Measurements from ENCODE around the gene UBE2G2.

UBE2G2 gene

DNA sequence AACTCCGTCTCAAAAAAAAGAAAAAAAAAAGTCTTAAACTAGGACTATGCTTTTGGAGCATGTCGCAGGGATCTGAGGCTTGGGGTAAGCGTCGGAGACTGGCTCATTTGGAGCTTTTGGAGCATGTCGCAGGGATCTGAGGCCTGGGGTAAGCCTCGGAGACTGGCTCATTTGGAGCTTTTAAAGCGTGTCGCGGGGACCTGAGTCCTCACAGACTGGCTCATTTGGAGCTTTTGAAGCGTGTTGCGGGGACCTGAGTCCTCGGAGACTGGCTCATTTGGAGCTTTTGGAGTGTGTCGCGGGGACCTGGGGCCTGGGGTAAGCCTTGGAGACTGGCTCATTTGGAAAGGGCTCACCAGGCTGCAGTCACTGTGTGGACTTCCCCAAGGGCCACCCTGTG is 76.7 kb downstream of the UBE2G2 start:
- DNase-seq (ENCODE audit: low read depth), result no peak
- TF ChIP-seq, protein P1, sequence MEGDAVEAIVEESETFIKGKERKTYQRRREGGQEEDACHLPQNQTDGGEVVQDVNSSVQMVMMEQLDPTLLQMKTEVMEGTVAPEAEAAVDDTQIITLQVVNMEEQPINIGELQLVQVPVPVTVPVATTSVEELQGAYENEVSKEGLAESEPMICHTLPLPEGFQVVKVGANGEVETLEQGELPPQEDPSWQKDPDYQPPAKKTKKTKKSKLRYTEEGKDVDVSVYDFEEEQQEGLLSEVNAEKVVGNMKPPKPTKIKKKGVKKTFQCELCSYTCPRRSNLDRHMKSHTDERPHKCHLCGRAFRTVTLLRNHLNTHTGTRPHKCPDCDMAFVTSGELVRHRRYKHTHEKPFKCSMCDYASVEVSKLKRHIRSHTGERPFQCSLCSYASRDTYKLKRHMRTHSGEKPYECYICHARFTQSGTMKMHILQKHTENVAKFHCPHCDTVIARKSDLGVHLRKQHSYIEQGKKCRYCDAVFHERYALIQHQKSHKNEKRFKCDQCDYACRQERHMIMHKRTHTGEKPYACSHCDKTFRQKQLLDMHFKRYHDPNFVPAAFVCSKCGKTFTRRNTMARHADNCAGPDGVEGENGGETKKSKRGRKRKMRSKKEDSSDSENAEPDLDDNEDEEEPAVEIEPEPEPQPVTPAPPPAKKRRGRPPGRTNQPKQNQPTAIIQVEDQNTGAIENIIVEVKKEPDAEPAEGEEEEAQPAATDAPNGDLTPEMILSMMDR (IDR thresholded peaks at IDR 0.05; ENCODE audit: control insufficient read depth, insufficient read depth, low read depth, low read length, missing control alignments), result no peak
- H3K4me3 ChIP-seq (ENCODE audit: control insufficient read depth, low read depth, low read length), result no peak overlapping the region

DNA sequence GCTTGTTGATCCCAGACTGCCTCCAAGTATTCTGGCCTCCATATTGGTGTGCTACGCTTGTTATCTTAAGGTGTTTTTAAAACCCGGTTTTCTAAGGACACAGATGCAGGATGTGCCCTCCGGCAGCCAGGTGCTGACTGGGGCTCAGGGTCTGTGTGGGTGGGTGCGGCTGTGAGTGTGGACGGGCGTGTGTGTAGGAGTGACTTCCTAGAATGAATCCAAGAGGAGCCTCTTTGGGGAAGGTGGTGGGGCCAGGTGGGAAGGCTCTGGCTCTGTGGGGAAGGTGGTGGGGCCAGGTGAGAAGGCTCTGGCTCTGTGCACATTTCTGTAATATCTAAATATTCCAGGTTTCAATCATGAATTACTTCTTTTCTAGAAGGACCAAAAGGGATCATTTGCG is 77.4 kb downstream of the UBE2G2 start:
- no peak overlapping the region for H3K4me3 ChIP-seq (ENCODE audit: control insufficient read depth, low read depth, low read length)
- TF ChIP-seq, protein P1 (IDR thresholded peaks at IDR 0.05; ENCODE audit: control insufficient read depth, insufficient read depth, low read depth, low read length, missing control alignments), result no peak
- no peak for DNase-seq (ENCODE audit: low read depth)

DNA sequence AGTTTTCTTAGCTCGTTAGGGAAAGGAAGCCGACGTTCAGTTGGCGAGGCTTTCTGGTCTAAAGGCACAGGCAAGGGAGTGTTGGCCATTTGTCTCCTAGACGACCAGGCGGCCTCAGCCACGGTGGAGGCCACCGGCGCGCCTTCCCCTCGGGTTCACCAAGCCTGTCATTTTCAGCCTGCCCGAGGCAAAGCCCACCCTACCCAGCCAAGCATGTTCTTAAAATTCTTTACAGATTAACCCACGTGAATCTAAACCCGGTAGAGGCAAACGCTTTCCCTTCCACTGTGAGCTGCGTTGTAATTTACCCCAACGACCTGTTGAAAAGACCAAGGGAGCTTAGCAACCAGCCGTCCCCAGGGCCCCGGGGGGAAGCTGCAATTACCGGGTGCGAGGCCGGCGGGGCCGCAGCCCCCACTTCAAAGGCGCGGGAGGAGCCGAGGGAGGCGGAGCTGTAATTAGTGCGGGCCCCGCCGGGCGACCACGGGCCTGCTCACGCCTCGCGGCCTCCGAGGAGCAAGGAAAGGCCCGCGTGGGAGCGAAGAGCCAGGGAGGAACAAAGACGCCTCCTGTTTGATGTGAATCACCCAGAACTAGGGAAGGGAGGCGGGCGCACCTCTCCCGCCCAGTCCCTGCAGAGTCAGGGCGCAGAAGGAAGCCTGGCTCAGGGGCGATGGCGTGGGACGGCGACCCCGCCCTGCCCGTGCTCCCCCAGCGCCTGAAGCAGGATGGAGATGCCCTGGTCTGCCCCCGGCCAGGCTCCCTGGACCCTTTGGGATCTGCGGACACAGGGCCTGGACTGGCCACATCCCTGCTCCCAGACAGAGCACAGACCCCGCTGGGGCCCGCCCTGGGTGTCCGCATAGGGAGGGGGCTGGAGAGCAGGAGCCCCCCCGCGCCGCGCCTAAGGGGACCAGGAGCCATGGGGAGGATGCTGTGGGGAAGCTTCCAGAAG is 78.2 kb downstream of the UBE2G2 start:
- DNase-seq (ENCODE audit: low read depth), result no peak
- TF ChIP-seq, protein P1 (IDR thresholded peaks at IDR 0.05; ENCODE audit: control insufficient read depth, insufficient read depth, low read depth, low read length, missing control alignments), result no peak
- no peak overlapping the region for H3K4me3 ChIP-seq (ENCODE audit: control insufficient read depth, low read depth, low read length)

- H3K4me3 ChIP-seq (ENCODE audit: control insufficient read depth, low read depth, low read length), result no peak overlapping the region
- TF ChIP-seq, protein P1 (IDR thresholded peaks at IDR 0.05; ENCODE audit: control insufficient read depth, insufficient read depth, low read depth, low read length, missing control alignments), result no peak
- DNase-seq (ENCODE audit: low read depth), result no peak
These were observed 78.9 kb downstream of the UBE2G2 start for GRCh38 chr21:44722731-44723130.

GRCh38 chr21:44720170-44720569 is 81.5 kb downstream of the UBE2G2 start:
- TF ChIP-seq, protein P1 (IDR thresholded peaks at IDR 0.05; ENCODE audit: control insufficient read depth, insufficient read depth, low read depth, low read length, missing control alignments), result no peak
- no peak overlapping the region for H3K4me3 ChIP-seq (ENCODE audit: control insufficient read depth, low read depth, low read length)
- DNase-seq (ENCODE audit: low read depth), result no peak

All from AG09309 (cell line).